Tibial nerve (tissue), 4 donors: Measurements from ENCODE around the gene BST1. TPM values are rescaled to one million over a fixed set of nuclear protein-coding genes. Genes with fewer than 3 reads are reported as not detected.
"Not testable (repeated sequence)": the region's sequence is repeated elsewhere in the genome, so short reads cannot be mapped to it uniquely, and the experiment has no call there.

Source experiments
- DNase-seq, 2 donors: peaks; one replicate each; pipeline ENCODE4 v3.0.0-alpha.2; 2019; ENCODE audit warnings: low spot score in 2 of 2
- H3K27ac ChIP-seq, 4 donors: fragments of 200-600 bp; sonication (generic) in 3 of 4; one replicate each; pipeline ENCODE4 v1.5.1; 2017 to 2019; ENCODE audit warnings: mild to moderate bottlenecking in 1 of 4
- H3K27me3 ChIP-seq, 2 donors: fragments of 200-600 bp; sonication (generic) in 1 of 2; one replicate each; pipeline versions ENCODE4 v1.5.1 to v1.6.0; 2017 to 2019
- H3K36me3 ChIP-seq, 3 donors: fragments of 200-600 bp; sonication (generic); one replicate each; pipeline ENCODE4 v1.5.1; 2018 to 2019
- H3K4me1 ChIP-seq, 4 donors: fragments of 200-600 bp; sonication (generic) in 3 of 4; one replicate each; pipeline ENCODE4 v1.5.1; 2017 to 2019
- H3K4me3 ChIP-seq, 4 donors: fragments of 200-600 bp; sonication (generic) in 3 of 4; one replicate each; pipeline ENCODE4 v1.5.1; 2017 to 2019; ENCODE audit warnings: mild to moderate bottlenecking in 1 of 4, moderate library complexity in 1 of 4
- H3K9me3 ChIP-seq, 4 donors: fragments of 200-600 bp; sonication (generic) in 3 of 4; one replicate each; pipeline ENCODE4 v1.5.1; 2017 to 2019
- EP300 ChIP-seq, 2 donors: sonication (generic); formaldehyde crosslinking; IDR thresholded peaks; one replicate each; pipeline ENCODE4 v1.6.1; 2017; ENCODE audit warnings: antibody characterized with exemption in 2 of 2, mild to moderate bottlenecking in 1 of 2
- POLR2A ChIP-seq, 2 donors: fragments of 450-650 bp; IDR thresholded peaks; one replicate each; pipeline ENCODE4 v1.6.1; 2017; ENCODE audit warnings: antibody characterized with exemption in 2 of 2, mild to moderate bottlenecking in 2 of 2, moderate library complexity in 2 of 2
- WGBS, 2 donors: methylation state at CpG; one replicate each; pipeline ENCODE4 v1.1.5; 2018; 5-methylcytosine and 5-hydroxymethylcytosine counted together
- total RNA-seq, 4 donors: library from RNA; depleted of rRNA; stranded (reverse); fragments of >200 nt; gene quantifications; one replicate each; pipeline ENCODE4 v1.1.0, GENCODE V29; 2016
- TF ChIP-seq, protein P1 (sequence below), 5 experiments: fragments of 200-600 bp in 3 of 5; fragments of 450-650 bp in 2 of 5; sonication (generic) in 3 of 5; IDR thresholded peaks; one replicate each; pipeline ENCODE4 v1.5.1; 2016 to 2019; ENCODE audit warnings: antibody characterized with exemption in 5 of 5, mild to moderate bottlenecking in 3 of 5, moderate library complexity in 2 of 5

BST1 gene
- total RNA-seq, 4 donors from 2014 or later, result 7.3 to 21.0 (median 11.9) TPM

DNA sequence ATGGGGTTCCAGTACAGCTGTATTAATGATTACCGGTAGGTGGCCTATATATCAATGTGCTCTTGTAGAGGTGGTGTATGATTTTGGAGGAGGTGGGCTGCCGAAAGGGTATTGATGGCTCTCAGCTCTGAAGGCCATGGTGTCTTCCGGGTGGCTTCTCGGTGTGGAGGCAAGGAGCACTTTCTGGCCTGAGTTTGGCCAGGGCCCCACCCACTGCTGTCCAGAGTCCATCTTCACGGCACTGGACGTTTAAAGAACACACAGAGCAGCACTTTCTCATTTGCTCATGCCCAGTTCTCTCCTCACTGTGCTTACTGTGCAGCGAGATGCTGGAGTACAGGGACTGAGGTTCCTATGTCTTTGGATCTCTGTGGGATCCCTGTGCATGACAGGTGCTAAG, 16.1 kb downstream of the BST1 start:
- peaks cover 0 to 39% (median 0%) of the 10 kb centered on the region in 3 donors for H3K36me3 ChIP-seq
- H3K27ac ChIP-seq, result no peak overlapping the region
- peaks cover 0 to 8% (median 2%) of the 10 kb centered on the region in 4 donors for H3K4me1 ChIP-seq
- TF ChIP-seq POLR2A (IDR thresholded peaks at IDR 0.05), result no peak
- no peak for TF ChIP-seq EP300 (IDR thresholded peaks at IDR 0.05)
- TF ChIP-seq, protein P1, sequence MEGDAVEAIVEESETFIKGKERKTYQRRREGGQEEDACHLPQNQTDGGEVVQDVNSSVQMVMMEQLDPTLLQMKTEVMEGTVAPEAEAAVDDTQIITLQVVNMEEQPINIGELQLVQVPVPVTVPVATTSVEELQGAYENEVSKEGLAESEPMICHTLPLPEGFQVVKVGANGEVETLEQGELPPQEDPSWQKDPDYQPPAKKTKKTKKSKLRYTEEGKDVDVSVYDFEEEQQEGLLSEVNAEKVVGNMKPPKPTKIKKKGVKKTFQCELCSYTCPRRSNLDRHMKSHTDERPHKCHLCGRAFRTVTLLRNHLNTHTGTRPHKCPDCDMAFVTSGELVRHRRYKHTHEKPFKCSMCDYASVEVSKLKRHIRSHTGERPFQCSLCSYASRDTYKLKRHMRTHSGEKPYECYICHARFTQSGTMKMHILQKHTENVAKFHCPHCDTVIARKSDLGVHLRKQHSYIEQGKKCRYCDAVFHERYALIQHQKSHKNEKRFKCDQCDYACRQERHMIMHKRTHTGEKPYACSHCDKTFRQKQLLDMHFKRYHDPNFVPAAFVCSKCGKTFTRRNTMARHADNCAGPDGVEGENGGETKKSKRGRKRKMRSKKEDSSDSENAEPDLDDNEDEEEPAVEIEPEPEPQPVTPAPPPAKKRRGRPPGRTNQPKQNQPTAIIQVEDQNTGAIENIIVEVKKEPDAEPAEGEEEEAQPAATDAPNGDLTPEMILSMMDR (IDR thresholded peaks at IDR 0.05), result no peak
- no peaks in the 10 kb centered on the region for H3K9me3 ChIP-seq
- 91 to 92% methylated on average over 7 of the region's 7 CpGs for WGBS, 2 donors
- no peaks in the 10 kb centered on the region for H3K27me3 ChIP-seq
- H3K4me3 ChIP-seq, result no peak overlapping the region
- DNase-seq, result no peak

DNA sequence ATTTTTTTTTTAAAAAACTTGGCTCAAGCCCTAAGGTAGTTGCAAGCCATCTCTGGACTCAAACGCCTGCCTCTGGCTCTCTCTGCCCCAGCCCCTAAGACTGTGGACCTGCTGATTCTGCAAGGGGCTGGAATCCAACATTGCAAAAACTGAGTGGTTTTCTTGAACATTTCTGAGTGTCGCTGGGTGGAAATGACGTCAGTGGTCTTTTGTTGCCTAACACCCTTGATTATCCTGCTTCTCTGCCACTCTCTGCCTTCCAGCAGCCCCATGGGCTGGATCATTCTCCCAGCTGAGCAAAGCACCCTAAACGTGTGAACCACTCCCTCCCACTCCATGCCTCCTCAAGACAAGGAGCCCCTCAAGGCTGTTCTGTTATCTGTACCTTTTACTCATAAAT, 16.6 kb downstream of the BST1 start:
- no peak overlapping the region for H3K4me3 ChIP-seq
- no peaks in the 10 kb centered on the region for H3K27me3 ChIP-seq
- WGBS, 2 donors, result 62 to 67% methylated on average over 4 of the region's 4 CpGs
- H3K9me3 ChIP-seq, result no peaks in the 10 kb centered on the region
- H3K36me3 ChIP-seq, result peaks cover 0 to 39% (median 0%) of the 10 kb centered on the region in 3 donors
- TF ChIP-seq POLR2A (IDR thresholded peaks at IDR 0.05) (no peak), EP300 (IDR thresholded peaks at IDR 0.05) (no peak)
- TF ChIP-seq, protein P1 (IDR thresholded peaks at IDR 0.05), result no peak
- peaks cover 0 to 8% (median 2%) of the 10 kb centered on the region in 4 donors for H3K4me1 ChIP-seq
- DNase-seq, result no peak
- H3K27ac ChIP-seq, result no peak overlapping the region

DNA sequence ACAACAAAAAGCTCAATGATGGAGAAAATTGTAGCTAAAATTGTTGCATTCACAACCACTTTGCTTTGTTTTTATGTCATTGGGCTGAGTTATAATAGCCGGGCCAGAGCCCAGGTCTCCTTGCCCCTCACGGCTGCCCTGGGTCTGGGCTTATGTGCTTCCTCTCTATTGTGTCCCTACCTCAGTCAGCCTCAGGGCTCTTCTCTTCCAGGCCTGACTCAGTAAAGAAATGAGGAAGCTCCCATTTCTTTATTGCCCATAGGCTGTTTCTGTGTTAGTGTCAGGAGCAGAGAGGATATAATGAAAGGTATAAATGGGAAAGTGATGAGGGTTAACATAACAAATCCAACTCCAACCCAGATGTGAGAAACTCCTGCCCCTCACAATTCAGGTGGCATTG, 18.0 kb downstream of the BST1 start:
- Histone ChIP-seq H3K4me1 (peaks cover 0 to 8% (median 0%) of the 10 kb centered on the region in 4 donors), H3K36me3 (peaks cover 0 to 39% (median 0%) of the 10 kb centered on the region in 3 donors), H3K27me3 (no peaks in the 10 kb centered on the region), H3K27ac (no peak overlapping the region), H3K4me3 (no peak overlapping the region), H3K9me3 (no peaks in the 10 kb centered on the region)
- 77 to 80% methylated on average over 2 of the region's 2 CpGs for WGBS, 2 donors
- no peak for DNase-seq
- TF ChIP-seq, protein P1 (IDR thresholded peaks at IDR 0.05), result no peak
- TF ChIP-seq POLR2A (IDR thresholded peaks at IDR 0.05) (no peak), EP300 (IDR thresholded peaks at IDR 0.05) (no peak)

DNA sequence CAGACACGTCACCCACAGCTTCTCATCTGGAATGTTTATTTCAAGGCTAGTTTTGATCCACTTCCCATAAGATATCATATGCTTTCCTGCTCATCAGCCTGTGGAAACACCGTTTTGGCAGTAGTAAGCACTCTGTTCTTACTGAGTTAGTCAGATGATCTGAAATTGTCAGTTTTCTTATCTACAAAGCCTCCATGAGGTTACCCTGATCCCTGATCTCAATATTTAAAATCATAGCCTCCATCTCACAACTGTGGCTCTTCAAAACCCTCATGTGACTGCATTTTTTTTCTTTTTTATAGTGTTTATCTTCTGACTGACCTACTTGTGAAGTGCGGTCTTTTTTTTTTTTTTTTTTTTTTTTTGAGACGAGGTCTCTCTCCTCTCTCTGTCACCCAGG, 22.7 kb downstream of the BST1 start:
- no peak for DNase-seq
- H3K9me3 ChIP-seq, result no peaks in the 10 kb centered on the region
- no peak for TF ChIP-seq EP300 (IDR thresholded peaks at IDR 0.05)
- no peak overlapping the region for H3K4me3 ChIP-seq
- H3K36me3 ChIP-seq, result peaks cover 0 to 20% (median 0%) of the 10 kb centered on the region in 3 donors
- no peaks in the 10 kb centered on the region for H3K4me1 ChIP-seq
- no peaks in the 10 kb centered on the region for H3K27me3 ChIP-seq
- 48 to 51% methylated on average over 4 of the region's 4 CpGs for WGBS, 2 donors
- no peak overlapping the region for H3K27ac ChIP-seq

DNA sequence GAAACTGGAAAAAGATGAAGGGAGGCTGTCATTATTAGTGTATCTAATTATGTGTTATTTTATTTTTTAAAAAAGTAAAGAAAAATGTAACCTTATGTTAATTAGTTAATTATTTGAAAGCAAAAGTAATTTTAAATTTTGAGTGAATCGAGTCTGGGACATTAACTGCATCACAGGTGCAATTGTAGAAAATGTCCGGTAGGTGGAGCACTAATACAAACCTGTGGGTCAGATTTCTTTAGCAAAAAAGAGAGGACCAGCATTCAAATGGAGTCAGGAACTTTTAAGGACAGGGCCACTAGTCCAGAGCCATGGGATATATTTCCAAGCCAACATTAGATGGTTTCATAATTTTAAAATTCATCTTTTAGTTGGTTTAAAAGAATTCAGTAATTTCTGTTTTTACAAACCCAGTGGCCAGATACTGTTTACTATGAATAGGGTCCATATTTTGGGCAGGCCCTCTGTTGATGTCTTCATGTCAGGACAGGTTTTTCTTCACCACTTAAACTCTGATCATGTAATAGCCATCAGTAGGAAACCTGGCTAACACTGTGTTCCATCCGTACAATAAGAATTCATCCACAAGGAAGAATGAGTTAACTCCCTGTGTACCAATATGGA, 27.2 kb downstream of the BST1 start:
- TF ChIP-seq EP300 (IDR thresholded peaks at IDR 0.05), result no peak
- TF ChIP-seq, protein P1 (IDR thresholded peaks at IDR 0.05), result peak; percentile 70 to 88 (median 80)
- WGBS, 2 donors, result 8 to 21% methylated on average over 3 of the region's 3 CpGs
- H3K27me3 ChIP-seq, result no peaks in the 10 kb centered on the region

DNA sequence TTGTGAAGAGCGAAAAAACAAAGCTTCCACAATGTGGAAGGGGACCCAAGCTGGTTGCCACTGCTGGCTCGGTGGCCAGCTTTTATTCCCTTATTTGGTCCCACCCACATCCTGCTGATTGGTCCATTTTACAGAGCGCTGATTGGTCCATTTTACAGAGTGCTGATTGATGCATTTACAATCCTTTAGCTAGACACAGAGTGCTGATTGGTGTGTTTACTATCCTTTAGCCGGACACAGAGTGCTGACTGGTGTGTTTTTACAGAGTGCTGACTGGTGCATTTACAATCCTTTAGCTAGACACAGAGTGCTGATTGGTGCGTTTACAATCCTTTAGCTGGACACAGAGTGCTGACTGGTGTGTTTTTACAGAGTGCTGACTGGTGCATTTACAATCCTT, 30.2 kb downstream of the BST1 start:
- H3K4me1 ChIP-seq, H3K27ac ChIP-seq, H3K36me3 ChIP-seq, DNase-seq, H3K9me3 ChIP-seq, H3K27me3 ChIP-seq, H3K4me3 ChIP-seq: not testable (repeated sequence)
- WGBS, 2 donors, result 72 to 74% methylated on average over 5 of the region's 5 CpGs

More for the DNA sequence above, 27.2 kb downstream of the BST1 start:
- Histone ChIP-seq H3K4me3 (no peak overlapping the region), H3K4me1 (no peaks in the 10 kb centered on the region), H3K36me3 (no peaks in the 10 kb centered on the region), H3K9me3 (no peaks in the 10 kb centered on the region), H3K27ac (no peak overlapping the region)
- DNase-seq, result peak in 1 of 2 donors; percentile 29
